Stimulated activated CD4-positive, alpha-beta T cell treated with anti-CD3 and anti-CD28 coated beads, Interleukin-15, amount 100 ng/mL, for 24 hours (primary cell): ENCODE measurements around the gene FLYWCH1.

Experiments used
- DNase-seq: peaks from one replicate; pipeline ENCODE4 v3.0.0-alpha.2; 2020

FLYWCH1 gene

GRCh38 chr16:2971134-2971984 lies 59.6 kb downstream of the FLYWCH1 start:
- DNase-seq, result peak; percentile 27

GRCh38 chr16:2971985-2972784 lies 60.5 kb downstream of the FLYWCH1 start:
- peak; percentile 13 for DNase-seq

GRCh38 chr16:2973093-2973492 lies 61.4 kb downstream of the FLYWCH1 start:
- no peak for DNase-seq

- peak; percentile 12 for DNase-seq
Measured at GRCh38 chr16:2973605-2974318, 62.0 kb downstream of the FLYWCH1 start.

- no peak for DNase-seq
Measured at GRCh38 chr16:2974319-2975056, 62.8 kb downstream of the FLYWCH1 start.

- peak; percentile 10 for DNase-seq
Measured at GRCh38 chr16:2975161-2975795, 63.5 kb downstream of the FLYWCH1 start.

- no peak for DNase-seq
Measured at GRCh38 chr16:2976201-2976600, 64.5 kb downstream of the FLYWCH1 start.

GRCh38 chr16:2976673-2977072 lies 64.9 kb downstream of the FLYWCH1 start:
- DNase-seq, result no peak

GRCh38 chr16:2977440-2977839 lies 65.7 kb downstream of the FLYWCH1 start:
- no peak for DNase-seq

- peak; percentile 66 for DNase-seq
Measured at GRCh38 chr16:2979669-2980226, 68.0 kb downstream of the FLYWCH1 start.

- peak; percentile 97 for DNase-seq
Measured at GRCh38 chr16:2980227-2981176, 68.8 kb downstream of the FLYWCH1 start, which contains the start of gene PKMYT1. PKMYT1 (minus strand) TSS chr16:2980446; CDS start chr16:2979657, 789 bp downstream.

- no peak for DNase-seq
Measured at GRCh38 chr16:2981177-2981898, 69.6 kb downstream of the FLYWCH1 start.

GRCh38 chr16:2981899-2982250 lies 70.1 kb downstream of the FLYWCH1 start:
- DNase-seq, result no peak

- DNase-seq, result no peak
Measured at GRCh38 chr16:2982402-2982801, 70.7 kb downstream of the FLYWCH1 start.

GRCh38 chr16:2983706-2984136 lies 72.0 kb downstream of the FLYWCH1 start:
- peak; percentile 87 for DNase-seq

GRCh38 chr16:2985462-2985861 lies 73.7 kb downstream of the FLYWCH1 start:
- DNase-seq, result no peak

- DNase-seq, result no peak
Measured at GRCh38 chr16:2985893-2986355, 74.2 kb downstream of the FLYWCH1 start.

- no peak for DNase-seq
Measured at GRCh38 chr16:2986623-2987188, 75.0 kb downstream of the FLYWCH1 start.

GRCh38 chr16:2987286-2987685 lies 75.6 kb downstream of the FLYWCH1 start:
- DNase-seq, result no peak
